ENCODE results near the gene PDIK1L. TPM values are rescaled to one million over a fixed set of nuclear protein-coding genes. Genes with fewer than 3 reads are reported as not detected.

PDIK1L gene
- total and polyA plus RNA-seq, 2 of the 8 experiments (the other 6 are each of a cell fraction or from before 2014, with no cell fraction given) = 0.95 to 4.5 TPM

DNA sequence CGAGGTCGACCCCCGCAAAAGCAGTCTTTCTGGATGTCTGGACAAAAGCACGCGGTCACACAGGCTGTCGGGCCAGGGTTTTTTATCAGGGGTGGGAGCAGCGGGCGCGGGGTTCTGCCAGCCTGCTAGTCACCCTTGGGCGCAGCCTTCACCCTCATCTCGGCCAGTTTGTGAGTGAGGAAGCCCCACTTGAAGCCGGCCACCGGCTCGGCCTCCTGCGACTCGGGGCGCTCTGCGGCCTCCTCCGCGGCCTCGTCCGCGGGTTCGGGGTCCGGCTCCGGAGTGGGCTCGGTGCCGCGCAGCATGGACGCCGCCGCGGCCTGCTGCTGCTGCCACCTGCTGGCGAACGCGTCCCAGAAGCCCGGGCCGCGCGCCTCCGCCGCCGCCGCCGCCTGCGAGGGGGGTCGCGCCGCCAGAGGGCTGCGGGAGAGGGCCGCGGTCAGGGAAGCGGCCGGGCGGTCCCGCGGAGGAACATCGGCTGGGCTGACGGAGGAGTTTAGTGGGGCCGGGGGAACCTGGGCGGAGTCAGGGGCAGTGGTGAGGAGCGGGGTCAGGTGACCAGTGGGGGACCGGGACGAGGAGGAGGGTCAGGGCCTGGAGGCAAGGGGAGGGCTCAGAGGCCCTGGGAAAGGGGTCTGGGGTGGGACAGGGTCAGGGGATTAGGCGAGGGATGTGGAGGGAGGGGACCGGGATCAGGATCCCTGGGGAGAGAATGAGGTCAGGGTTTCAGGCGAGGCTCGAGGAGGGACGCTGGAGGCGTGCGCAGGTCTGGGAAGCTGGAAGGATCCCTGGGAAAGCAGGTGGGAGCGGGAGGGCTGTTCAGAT is 52.6 kb downstream of the PDIK1L start (continued):
- TF ChIP-seq EP300 (IDR thresholded peaks at IDR 0.05; ENCODE audit: borderline replicate concordance in 1 of 2, low read depth in 2 of 2, low read length in 2 of 2) (peak in 1 of 2 experiments; percentile 11; a peak in 1 of 3 replicates), TBP (IDR thresholded peaks at IDR 0.05; ENCODE audit: low read depth, low read length) (no peak), YY1 (IDR thresholded peaks at IDR 0.05; ENCODE audit: low read depth, low read length) (no peak), SIX5 (IDR thresholded peaks at IDR 0.05; ENCODE audit: low read depth, low read length) (no peak), TEAD4 (IDR thresholded peaks at IDR 0.05; ENCODE audit: low read depth, low read length) (no peak), ATF2 (IDR thresholded peaks at IDR 0.05; ENCODE audit: low read length) (no peak), JUN (IDR thresholded peaks at IDR 0.05; ENCODE audit: low read depth, low read length) (no peak), POLR2AphosphoS5 (IDR thresholded peaks at IDR 0.05; ENCODE audit: low read depth, low read length) (no peak), SP1 (IDR thresholded peaks at IDR 0.05; ENCODE audit: low read depth, low read length) (0 out of 2 replicates have a peak, but pooled peaks have one; percentile 13), HDAC6 (IDR thresholded peaks at IDR 0.05; ENCODE audit: low read depth, low read length) (no peak), SAP30 (IDR thresholded peaks at IDR 0.05; ENCODE audit: insufficient read depth, insufficient replicate concordance, low read length) (no peak), KDM4A (IDR thresholded peaks at IDR 0.05; ENCODE audit: low read depth, low read length, severe bottlenecking) (peak; percentile 72), TAF1 (IDR thresholded peaks at IDR 0.05; ENCODE audit: low read depth, low read length) (peak; percentile 41; the same call in 1 of the 2 replicates), CHD1 (IDR thresholded peaks at IDR 0.05; ENCODE audit: low read depth, low read length) (no peak), CBX5 (IDR thresholded peaks at IDR 0.05; ENCODE audit: low read depth, low read length) (no peak), RNF2 (IDR thresholded peaks at IDR 0.05; ENCODE audit: borderline replicate concordance, low read depth, low read length, missing control alignments, poor library complexity, severe bottlenecking) (peak; percentile 40), CTBP2 (IDR thresholded peaks at IDR 0.05; ENCODE audit: borderline replicate concordance, insufficient read depth, insufficient read length, low read length) (peak; percentile 52), BRCA1 (IDR thresholded peaks at IDR 0.05; ENCODE audit: low read depth, low read length) (no peak), NRF1 (IDR thresholded peaks at IDR 0.05; ENCODE audit: low read depth, low read length) (peak; percentile 21; the same call in 1 of the 2 replicates), ZNF274 (IDR thresholded peaks at IDR 0.05; ENCODE audit: borderline replicate concordance, extremely low read depth, low read length) (no peak), KDM1A (IDR thresholded peaks at IDR 0.05; ENCODE audit: borderline replicate concordance, low read length) (no peak; the same call in 1 of the 2 replicates), ASH2L (IDR thresholded peaks at IDR 0.05; ENCODE audit: low read length) (peak; percentile 60)
